AG09319 (cell line): Measurements from ENCODE around the gene C2CD2.
"Not testable (repeated sequence)": the region's sequence is repeated elsewhere in the genome, so short reads cannot be mapped to it uniquely, and the experiment has no call there.

Source experiments
- DNase-seq: peaks from one replicate; pipeline ENCODE4 v3.0.0-alpha.2; 2010; ENCODE audit warnings: low read depth; ENCODE audit errors: extremely low read depth
- TF ChIP-seq, protein P1 (sequence below): IDR thresholded peaks from 2 replicates; pipeline ENCODE4 v1.5.1; 2011; ENCODE audit warnings: low read depth, mild to moderate bottlenecking, inconsistent platforms, low read length, moderate library complexity

Gene C2CD2

DNA sequence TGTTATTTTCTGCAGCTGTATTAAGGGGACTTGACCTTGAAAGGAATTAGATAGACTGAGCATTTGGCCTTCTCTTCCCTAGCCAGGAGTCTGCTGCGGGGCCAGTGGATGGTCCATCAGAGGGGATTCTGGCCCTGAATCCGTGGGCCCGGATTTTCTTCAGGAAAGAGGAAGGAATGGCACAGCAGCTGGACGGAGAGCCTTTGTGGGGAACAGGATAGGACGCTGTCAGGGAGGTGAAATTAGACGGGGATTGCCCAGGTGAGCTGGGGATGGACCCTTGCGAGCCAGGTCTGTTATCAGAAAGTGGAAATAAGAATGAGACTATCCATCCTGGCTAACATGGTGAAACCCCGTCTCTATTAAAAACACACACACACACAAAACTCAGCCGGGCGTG, 1.7 kb upstream of the C2CD2 start:
- no peak for DNase-seq
- TF ChIP-seq, protein P1, sequence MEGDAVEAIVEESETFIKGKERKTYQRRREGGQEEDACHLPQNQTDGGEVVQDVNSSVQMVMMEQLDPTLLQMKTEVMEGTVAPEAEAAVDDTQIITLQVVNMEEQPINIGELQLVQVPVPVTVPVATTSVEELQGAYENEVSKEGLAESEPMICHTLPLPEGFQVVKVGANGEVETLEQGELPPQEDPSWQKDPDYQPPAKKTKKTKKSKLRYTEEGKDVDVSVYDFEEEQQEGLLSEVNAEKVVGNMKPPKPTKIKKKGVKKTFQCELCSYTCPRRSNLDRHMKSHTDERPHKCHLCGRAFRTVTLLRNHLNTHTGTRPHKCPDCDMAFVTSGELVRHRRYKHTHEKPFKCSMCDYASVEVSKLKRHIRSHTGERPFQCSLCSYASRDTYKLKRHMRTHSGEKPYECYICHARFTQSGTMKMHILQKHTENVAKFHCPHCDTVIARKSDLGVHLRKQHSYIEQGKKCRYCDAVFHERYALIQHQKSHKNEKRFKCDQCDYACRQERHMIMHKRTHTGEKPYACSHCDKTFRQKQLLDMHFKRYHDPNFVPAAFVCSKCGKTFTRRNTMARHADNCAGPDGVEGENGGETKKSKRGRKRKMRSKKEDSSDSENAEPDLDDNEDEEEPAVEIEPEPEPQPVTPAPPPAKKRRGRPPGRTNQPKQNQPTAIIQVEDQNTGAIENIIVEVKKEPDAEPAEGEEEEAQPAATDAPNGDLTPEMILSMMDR = no peak

DNA sequence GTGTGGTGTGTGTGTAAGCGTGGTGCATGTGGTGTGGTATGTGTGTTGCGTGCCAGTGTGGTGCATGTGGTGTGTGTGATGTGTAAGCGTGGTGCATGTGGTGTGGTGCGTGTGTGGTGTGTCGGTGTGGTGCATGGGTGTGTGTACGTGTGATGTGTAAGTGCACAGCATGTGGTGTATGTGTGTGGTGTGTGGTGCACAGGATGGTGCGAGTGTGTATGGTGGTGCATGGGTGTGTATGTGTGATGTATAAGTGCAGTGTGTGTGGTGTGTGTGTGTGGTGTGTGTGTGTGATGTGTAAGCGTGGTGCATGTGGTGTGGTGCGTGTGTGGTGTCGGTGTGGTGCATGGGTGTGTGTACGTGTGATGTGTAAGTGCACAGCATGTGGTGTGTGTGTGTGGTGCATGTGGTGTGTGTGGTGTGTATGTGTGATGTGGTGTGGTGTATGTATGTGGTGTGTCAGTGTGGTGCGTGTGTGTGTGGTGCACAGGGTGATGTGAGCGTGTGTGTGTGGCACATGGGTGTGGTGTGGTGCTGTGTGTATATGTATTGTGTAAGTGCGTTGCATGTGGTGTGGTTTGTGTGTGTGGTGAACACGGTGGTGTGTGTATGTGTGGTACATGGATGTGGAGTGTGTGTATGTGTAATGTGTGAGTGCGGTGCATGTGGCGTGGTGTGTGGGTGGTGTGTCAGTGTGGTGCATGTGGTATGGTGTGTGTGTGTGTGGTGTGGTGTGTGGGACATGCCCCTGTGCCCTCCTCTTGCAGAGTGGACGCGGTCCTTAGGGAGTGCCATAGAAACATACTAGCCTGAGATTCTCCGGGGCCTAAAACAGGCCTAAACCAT, 1.1 kb upstream of the C2CD2 start:
- DNase-seq = no peak

DNA sequence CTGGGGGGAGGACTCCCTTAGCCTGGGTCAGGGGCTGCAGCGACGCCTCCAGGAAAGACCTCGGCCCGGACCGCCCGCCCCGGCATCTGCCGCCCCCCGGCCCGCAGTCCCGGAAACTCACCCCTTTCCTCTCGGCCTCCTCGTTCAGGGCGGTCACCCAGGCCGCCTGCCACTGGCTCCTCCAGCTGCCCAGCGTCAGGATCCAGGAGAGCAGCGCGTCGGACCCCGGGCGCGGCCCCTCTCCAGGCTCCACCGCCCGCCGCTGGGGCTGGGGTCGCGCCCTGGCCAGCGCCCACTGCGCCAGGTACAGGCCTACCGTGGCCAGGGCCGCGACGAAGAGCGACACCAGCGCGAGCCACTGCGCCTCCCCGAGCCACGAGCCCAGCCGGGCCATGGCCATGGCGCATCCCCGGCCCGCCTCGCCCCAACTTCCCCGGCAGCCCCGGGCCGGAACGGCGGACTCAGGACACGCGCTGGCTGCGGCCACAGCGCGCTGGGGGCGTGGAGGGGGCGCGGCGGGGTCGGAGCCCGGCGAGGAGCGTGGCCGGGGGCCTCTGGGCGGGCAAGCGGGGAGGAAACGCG, 478 bp downstream of the C2CD2 start:
- no peak for DNase-seq
- TF ChIP-seq, protein P1 = no peak

More for the DNA sequence above, 1.1 kb upstream of the C2CD2 start:
- TF ChIP-seq, protein P1 = no peak

DNA sequence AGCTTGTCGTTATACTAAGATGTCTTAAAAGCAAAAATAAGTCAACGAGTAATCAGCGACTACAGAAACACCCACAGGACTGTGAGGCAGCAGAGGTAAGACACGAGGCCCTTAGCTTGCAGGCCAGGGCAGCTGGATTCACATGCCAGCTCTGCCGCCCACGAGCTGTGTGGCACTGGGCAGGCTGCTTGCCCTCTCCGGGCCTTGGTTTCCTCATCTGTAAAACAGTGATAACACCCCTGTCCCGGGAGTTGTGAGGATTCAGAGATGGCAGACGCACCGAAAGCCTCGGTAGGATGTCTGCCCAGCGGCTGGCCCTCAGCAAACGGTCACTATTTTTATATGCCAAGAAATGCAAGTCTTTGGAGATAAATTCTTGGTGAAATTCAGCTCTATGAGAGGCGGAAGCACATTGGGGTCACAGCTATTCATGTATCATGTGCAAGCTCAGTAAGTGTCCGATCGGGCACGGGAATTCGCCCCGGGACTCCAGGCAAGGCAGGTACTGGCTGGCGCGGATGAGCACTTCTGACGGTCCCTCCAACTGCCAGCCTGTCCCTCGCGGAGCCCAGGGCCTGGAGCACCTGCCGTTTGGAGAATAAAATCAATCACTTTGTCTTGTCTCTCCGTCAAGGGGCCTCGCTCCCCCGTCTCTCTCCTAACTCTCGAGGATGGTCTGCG, 1.1 kb downstream of the C2CD2 start:
- no peak for DNase-seq
- TF ChIP-seq, protein P1 = no peak

DNA sequence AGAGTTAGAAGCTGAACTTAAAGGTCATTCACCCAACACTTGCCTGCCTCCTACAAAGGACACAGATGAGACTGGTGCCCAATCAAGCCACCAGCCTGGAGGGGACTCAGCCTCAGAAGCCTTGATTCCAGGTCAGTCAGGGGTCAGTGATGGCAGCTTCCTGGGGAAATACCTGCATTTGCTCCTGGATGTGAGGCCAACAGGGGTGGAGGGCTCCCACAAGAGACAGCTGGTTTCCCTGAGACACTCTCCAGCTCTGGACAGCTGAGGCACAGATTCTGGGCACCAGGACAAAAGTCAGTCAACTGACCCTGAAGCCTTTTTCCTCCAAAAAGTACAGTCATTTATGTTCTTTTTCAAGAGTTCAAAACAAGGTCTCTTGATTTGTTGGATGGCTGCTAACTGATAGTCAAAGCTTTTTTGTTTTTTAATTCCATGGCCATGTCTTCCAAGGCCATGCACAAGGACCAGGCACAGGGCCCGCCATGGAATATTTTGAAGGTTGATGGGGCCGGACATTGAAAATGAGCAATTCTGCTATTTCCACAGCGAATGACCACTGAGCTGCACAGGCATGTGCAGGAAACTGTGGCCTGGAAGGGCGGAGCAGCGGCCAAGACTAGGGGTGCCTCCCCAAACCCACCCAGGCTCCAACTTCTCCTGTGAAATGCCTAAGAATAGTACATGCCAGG, 1.8 kb downstream of the C2CD2 start:
- no peak for DNase-seq
- TF ChIP-seq, protein P1 = no peak

DNA sequence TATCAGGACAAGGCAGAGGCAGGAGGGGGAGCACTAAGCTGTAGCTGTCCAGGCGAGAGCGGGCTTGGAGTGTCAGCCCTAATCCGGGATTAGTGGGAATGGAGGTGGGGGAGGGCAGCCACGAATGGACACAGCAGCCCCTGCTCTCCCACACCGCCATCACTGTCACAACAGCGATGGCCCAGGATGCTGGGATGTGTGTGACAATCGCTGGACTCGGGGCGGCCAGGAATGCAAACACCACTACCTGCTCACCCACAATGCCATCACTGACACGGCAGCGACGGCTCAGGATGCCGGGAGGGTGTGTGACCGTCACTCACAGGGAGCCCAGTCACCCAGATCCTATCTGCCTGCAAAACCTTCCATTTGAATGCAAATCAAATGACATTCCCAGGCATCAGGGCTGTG, 2.9 kb downstream of the C2CD2 start:
- TF ChIP-seq, protein P1 = no peak
- no peak for DNase-seq

GRCh38 chr21:41949631-41950030, 4.2 kb downstream of the C2CD2 start:
- DNase-seq = not testable (repeated sequence)
